GM18517 (cell line): ENCODE measurements around the gene TULP3.

Source experiments
- ATAC-seq: cut with Tn5 transposase; IDR thresholded peaks from one replicate; pipeline ENCODE4 v1.9.1; 2021; ENCODE audit warnings: mild to moderate bottlenecking, moderate library complexity; ENCODE audit not compliant: unreplicated experiment

Gene TULP3

GRCh38 chr12:2877047-2877952 lies 13.4 kb upstream of the TULP3 start, which contains the start of the genes FOXM1 and RHNO1:
FOXM1 (minus strand) TSS chr12:2877174; CDS start chr12:2874478, 2,696 bp downstream.
RHNO1 (plus strand) TSS chr12:2877223; CDS start chr12:2885367, 8,144 bp downstream.
- peak; percentile 80 for ATAC-seq

GRCh38 chr12:2877953-2878732 lies 12.5 kb upstream of the TULP3 start:
- no peak for ATAC-seq

GRCh38 chr12:2879853-2880252 lies 10.8 kb upstream of the TULP3 start:
- ATAC-seq, result no peak

- ATAC-seq, result no peak
These were observed 5.9 kb upstream of the TULP3 start for GRCh38 chr12:2884810-2885209.

GRCh38 chr12:2886768-2887450 lies 3.8 kb upstream of the TULP3 start:
- no peak for ATAC-seq

- no peak for ATAC-seq
These were observed 697 bp upstream of the TULP3 start for GRCh38 chr12:2890001-2890387.

GRCh38 chr12:2891240-2892053 lies 756 bp downstream of the TULP3 start:
- ATAC-seq, result peak; percentile 9

- no peak for ATAC-seq
These were observed 1.6 kb downstream of the TULP3 start for GRCh38 chr12:2892246-2892645.

GRCh38 chr12:2893007-2893406 lies 2.3 kb downstream of the TULP3 start:
- no peak for ATAC-seq

- ATAC-seq, result no peak
These were observed 4.4 kb downstream of the TULP3 start for GRCh38 chr12:2895051-2895451.

GRCh38 chr12:2895511-2895910 lies 4.8 kb downstream of the TULP3 start:
- no peak for ATAC-seq

GRCh38 chr12:2897418-2897817 lies 6.7 kb downstream of the TULP3 start:
- ATAC-seq, result no peak

- ATAC-seq, result no peak
These were observed 10.0 kb downstream of the TULP3 start for GRCh38 chr12:2900642-2901041.

GRCh38 chr12:2902272-2902880 lies 11.7 kb downstream of the TULP3 start:
- ATAC-seq, result no peak

GRCh38 chr12:2904260-2904659 lies 13.6 kb downstream of the TULP3 start:
- ATAC-seq, result no peak

- ATAC-seq, result no peak
These were observed 21.5 kb downstream of the TULP3 start for GRCh38 chr12:2912216-2912575.

GRCh38 chr12:2919249-2919648 lies 28.6 kb downstream of the TULP3 start:
- no peak for ATAC-seq

- ATAC-seq, result no peak
These were observed 31.6 kb downstream of the TULP3 start for GRCh38 chr12:2922329-2922728.

GRCh38 chr12:2923057-2923456 lies 32.4 kb downstream of the TULP3 start:
- no peak for ATAC-seq

GRCh38 chr12:2924019-2924418 lies 33.3 kb downstream of the TULP3 start:
- ATAC-seq, result no peak
